DOHH2 (cell line): ENCODE results near the gene ACACB.

Experiments used
- CTCF ChIP-seq: fragments of 200-600 bp; sonication (generic); IDR thresholded peaks from one replicate; pipeline ENCODE4 v1.5.1; 2014; ENCODE audit warnings: antibody characterized with exemption, mild to moderate bottlenecking, low read depth, low read length; ENCODE audit not compliant: poor library complexity, severe bottlenecking
- EZH2phosphoT487 ChIP-seq: fragments of 200-600 bp; sonication (generic); IDR thresholded peaks from 2 replicates; pipeline ENCODE4 v1.6.1; 2017; ENCODE audit warnings: borderline replicate concordance, mild to moderate bottlenecking, antibody characterized with exemption, low read length, moderate library complexity, mixed read lengths

GRCh38 chr12:109259545-109259895, 143.1 kb downstream of the ACACB start:
- TF ChIP-seq CTCF (no peak), EZH2phosphoT487 (no peak)
